GM12891 (cell line): ENCODE measurements around the gene RHEX.

ENCODE experiments used
- DNase-seq: peaks from one replicate; pipeline ENCODE4 v3.0.0; 2011; ENCODE audit warnings: low spot score; ENCODE audit not compliant: insufficient read length
- FAIRE-seq: peaks from 2 replicates; lab custom pipeline; 2011; peaks lifted over from hg19 to GRCh38; lab: Jason Lieb, UNC
- PAX5 ChIP-seq: IDR thresholded peaks from 2 replicates; pipeline ENCODE4 v1.6.1; 2011; ENCODE audit warnings: low read length, moderate library complexity, mild to moderate bottlenecking; ENCODE audit not compliant: insufficient read depth, severe bottlenecking
- POLR2A ChIP-seq: IDR thresholded peaks from 2 replicates; pipeline ENCODE4 v1.6.1; 2011; ENCODE audit warnings: low read depth, low read length, control low read depth
- POLR2AphosphoS5 ChIP-seq: IDR thresholded peaks from 2 replicates; pipeline ENCODE4 v1.6.1; 2011; ENCODE audit warnings: low read depth, low read length, control low read depth
- POU2F2 ChIP-seq: IDR thresholded peaks from 2 replicates; pipeline ENCODE4 v1.6.1; 2011; ENCODE audit warnings: low read depth, mild to moderate bottlenecking, control low read depth, low read length, moderate library complexity
- SPI1 ChIP-seq: IDR thresholded peaks from 2 replicates; pipeline ENCODE4 v1.6.1; 2011; ENCODE audit warnings: low read depth, low read length, control low read depth
- TAF1 ChIP-seq: IDR thresholded peaks from 2 replicates; pipeline ENCODE4 v1.6.1; 2011; ENCODE audit warnings: low read depth, low read length, control low read depth

Gene RHEX

GRCh38 chr1:206089341-206089740 is 36.4 kb downstream of the RHEX start:
- no peak for DNase-seq
- TF ChIP-seq POLR2AphosphoS5 (no peak), PAX5 (no peak), TAF1 (no peak), SPI1 (no peak), POLR2A (no peak), POU2F2 (no peak)
- no peak for FAIRE-seq

- FAIRE-seq (no peak), DNase-seq (no peak)
- no peak for TF ChIP-seq POLR2A
- no peak for TF ChIP-seq SPI1
- no peak for TF ChIP-seq PAX5
- no peak for TF ChIP-seq POU2F2
- TF ChIP-seq POLR2AphosphoS5: no peak
- no peak for TF ChIP-seq TAF1
Measured at GRCh38 chr1:206094024-206094423, 41.1 kb downstream of the RHEX start.

- no peak for FAIRE-seq
- TF ChIP-seq POLR2A: no peak
- TF ChIP-seq SPI1: no peak
- TF ChIP-seq POLR2AphosphoS5: no peak
- no peak for TF ChIP-seq POU2F2
- TF ChIP-seq TAF1: no peak
- no peak for TF ChIP-seq PAX5
- no peak for DNase-seq
Measured at GRCh38 chr1:206097381-206097780, 44.4 kb downstream of the RHEX start.

- TF ChIP-seq POLR2AphosphoS5 (no peak), TAF1 (no peak), PAX5 (no peak), SPI1 (no peak), POLR2A (no peak), POU2F2 (no peak)
- no peak for DNase-seq
- FAIRE-seq: no peak
Measured at GRCh38 chr1:206098242-206098919, 45.4 kb downstream of the RHEX start.

GRCh38 chr1:206100226-206100815 is 47.3 kb downstream of the RHEX start:
- no peak for DNase-seq
- TF ChIP-seq POLR2A (no peak), POU2F2 (no peak), SPI1 (no peak), PAX5 (no peak), TAF1 (no peak), POLR2AphosphoS5 (no peak)
- no peak for FAIRE-seq

DNA sequence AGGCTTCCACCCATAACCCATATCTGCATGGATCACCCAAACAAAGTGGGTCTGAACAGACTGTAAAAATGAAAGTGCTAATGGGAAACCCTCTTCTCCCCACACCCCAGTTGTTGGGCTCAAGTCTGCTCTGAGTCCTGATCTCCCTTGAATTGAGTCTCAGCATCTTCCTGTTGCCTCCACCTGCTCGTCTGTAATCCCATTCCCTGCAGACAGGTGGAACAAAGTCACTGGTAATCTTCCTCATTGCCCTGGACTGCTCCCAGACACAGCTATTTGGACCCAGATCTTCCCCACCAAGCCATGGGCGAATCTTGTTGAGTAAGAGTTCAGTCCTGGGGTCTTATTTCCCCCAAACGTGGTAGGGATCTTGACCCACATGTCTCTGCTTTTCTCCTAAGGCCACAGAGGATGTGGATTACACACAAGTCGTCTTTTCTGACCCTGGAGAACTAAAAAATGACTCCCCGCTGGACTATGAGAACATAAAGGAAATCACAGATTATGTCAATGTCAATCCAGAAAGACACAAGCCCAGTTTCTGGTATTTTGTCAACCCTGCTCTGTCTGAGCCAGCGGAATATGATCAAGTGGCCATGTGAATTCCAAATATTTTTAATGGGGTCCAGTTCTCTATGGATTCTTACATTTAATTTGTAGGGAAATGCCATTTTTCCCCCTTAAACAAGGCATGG is 48.5 kb downstream of the RHEX start:
- no peak for TF ChIP-seq POLR2AphosphoS5
- no peak for TF ChIP-seq POU2F2
- TF ChIP-seq PAX5: no peak
- TF ChIP-seq TAF1: no peak
- FAIRE-seq: no peak
- DNase-seq: no peak

DNA sequence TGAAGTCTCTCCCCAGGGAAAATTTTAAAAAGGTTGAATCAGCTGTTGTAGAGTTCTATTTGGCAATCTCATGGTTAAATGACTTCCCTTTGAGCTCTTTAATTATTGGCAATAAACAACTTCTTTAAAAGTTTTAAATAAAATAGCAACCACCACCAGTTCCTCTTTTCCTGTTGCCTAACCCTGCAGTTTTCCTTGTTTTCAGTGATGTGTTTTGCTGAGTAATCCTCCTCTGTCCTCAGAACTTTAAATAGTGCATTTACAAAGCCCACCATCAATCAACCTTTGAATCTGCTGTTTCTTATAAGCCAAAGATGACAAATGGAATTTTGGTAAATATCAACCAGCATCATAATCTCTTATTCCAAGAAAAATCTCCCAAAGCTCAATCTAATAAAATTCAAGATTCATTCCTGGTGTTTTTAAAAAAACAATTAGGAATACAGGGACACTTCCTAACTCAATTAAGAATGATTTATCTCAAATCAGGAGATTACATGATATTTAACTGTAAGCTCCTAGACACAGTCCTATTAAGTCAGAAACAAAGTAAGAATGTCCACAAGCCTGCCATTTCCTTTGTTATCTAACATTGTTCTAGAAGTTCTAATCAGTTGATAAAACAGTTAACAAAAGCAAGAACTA is 49.4 kb downstream of the RHEX start:
- TF ChIP-seq POLR2A (no peak), SPI1 (no peak), PAX5 (no peak), POU2F2 (no peak), POLR2AphosphoS5 (no peak), TAF1 (no peak)
- no peak for DNase-seq
- no peak for FAIRE-seq

- TF ChIP-seq POU2F2 (no peak), POLR2A (no peak), POLR2AphosphoS5 (no peak)
- no peak for FAIRE-seq
- no peak for DNase-seq
Measured at GRCh38 chr1:206103979-206104378, 51.0 kb downstream of the RHEX start.

DNA sequence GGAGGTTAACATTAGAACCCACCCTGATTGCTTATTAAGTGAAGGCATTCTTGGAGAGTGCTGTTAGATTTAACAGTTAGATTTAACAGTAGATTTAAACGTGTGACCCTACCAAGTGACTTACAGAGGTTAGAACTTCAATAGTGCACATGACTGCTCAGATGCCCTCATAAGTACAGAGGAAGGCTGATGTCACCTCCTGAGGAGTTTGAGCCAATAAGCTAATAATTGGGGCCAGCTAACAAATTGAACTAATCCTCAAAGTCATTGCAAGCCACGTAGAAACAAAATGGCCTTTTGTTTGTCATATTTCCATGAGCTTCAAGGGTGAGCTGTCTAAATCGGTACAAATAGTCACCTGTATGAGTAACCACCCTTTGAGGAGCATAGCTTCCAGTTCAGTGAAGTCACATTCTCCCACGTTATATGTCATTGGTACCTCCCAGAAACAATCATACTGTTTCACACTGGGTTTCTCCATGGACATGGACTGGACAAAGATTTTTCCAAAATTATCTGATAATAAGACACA is 52.6 kb downstream of the RHEX start:
- DNase-seq (no peak), FAIRE-seq (no peak)
- no peak for TF ChIP-seq PAX5
- TF ChIP-seq POLR2AphosphoS5: no peak
- TF ChIP-seq SPI1: no peak
- no peak for TF ChIP-seq TAF1
- no peak for TF ChIP-seq POLR2A
- no peak for TF ChIP-seq POU2F2
